ENCODE results near the gene WFDC1. TPM values are rescaled to one million over a fixed set of nuclear protein-coding genes. Genes with fewer than 3 reads are reported as not detected.

WFDC1 gene
- total and polyA plus RNA-seq, 2 of the 4 experiments (the other 2 are of a cell fraction) = 4.7 to 6.8 TPM

DNA sequence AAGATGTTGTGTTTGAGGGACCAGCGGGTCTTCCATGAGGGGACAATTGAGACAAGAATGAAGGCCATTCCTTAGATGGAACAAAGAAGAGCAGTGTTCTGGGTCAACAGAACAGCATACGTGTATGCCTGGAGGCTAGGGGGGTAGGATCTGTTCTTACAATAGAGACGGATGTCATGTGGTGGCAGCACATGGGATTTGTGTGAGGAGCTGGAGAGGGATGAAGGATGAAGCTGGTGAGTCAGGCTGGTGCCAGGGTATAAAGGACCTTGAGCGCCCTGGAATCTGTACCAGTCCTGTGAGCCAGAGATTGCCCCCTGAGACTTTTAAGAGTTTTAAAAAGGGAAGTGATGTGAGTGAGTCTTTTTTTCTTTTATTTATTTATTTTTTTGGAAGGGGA is 22.8 kb upstream of the WFDC1 start:
- Histone ChIP-seq H3K9me3 (ENCODE audit: control insufficient read depth, insufficient read depth, low read length) (no peaks in the 10 kb centered on the region; the same call in 1 of the 2 replicates), H3K4me1 (ENCODE audit: control insufficient read depth, insufficient read depth, low read length) (no peaks in the 10 kb centered on the region), H3K56ac (ENCODE audit: extremely low read depth, insufficient read depth, low read length) (no peak overlapping the region), H3K23ac (ENCODE audit: low read depth, low read length) (no peak overlapping the region; the same call in 1 of the 2 replicates), H2BK20ac (ENCODE audit: low read depth, low read length) (no peak overlapping the region), H4K20me1 (ENCODE audit: insufficient read depth, low read length) (no peaks in the 10 kb centered on the region), H2BK15ac (ENCODE audit: low read depth, low read length) (no peak overlapping the region), H3K36me3 (ENCODE audit: control insufficient read depth, insufficient read depth, low read length) (no peaks in the 10 kb centered on the region), H2AK5ac (ENCODE audit: low read depth, low read length) (no peak overlapping the region), H3K4me2 (ENCODE audit: low read depth, low read length) (no peak overlapping the region), H2BK120ac (ENCODE audit: low read depth, low read length) (no peak overlapping the region), H4K91ac (ENCODE audit: insufficient read depth, low read depth, low read length) (no peak overlapping the region), H4K8ac (ENCODE audit: low read depth in 2 of 2, low read length in 2 of 2) (no peak overlapping the region), H2BK5ac (ENCODE audit: low read depth, low read length, poor library complexity, severe bottlenecking) (no peak overlapping the region), H3K4me3 (ENCODE audit: insufficient read depth, low read depth, low read length) (no peak overlapping the region), H3K9ac (ENCODE audit: low read depth, low read length) (no peak overlapping the region), H3K79me1 (ENCODE audit: low read depth in 1 of 2, low read length in 2 of 2) (no peaks in the 10 kb centered on the region), H2AFZ (replicated peaks; ENCODE audit: low read length, poor library complexity) (no peak overlapping the region), H3K27me3 (ENCODE audit: control insufficient read depth, insufficient read depth, low read length) (peaks cover 56% of the 10 kb centered on the region), H4K5ac (ENCODE audit: low read depth, low read length) (no peak overlapping the region), H2AK9ac (replicated peaks; ENCODE audit: low read depth, low read length, poor library complexity) (no peak overlapping the region), H3K27ac (ENCODE audit: insufficient read depth, low read length) (no peak overlapping the region), H3K9me1 (ENCODE audit: insufficient read depth, low read length) (no peaks in the 10 kb centered on the region), H3K14ac (replicated peaks; ENCODE audit: low read depth, low read length) (no peak overlapping the region), H3K18ac (ENCODE audit: low read depth, low read length) (no peak overlapping the region), H3K4ac (ENCODE audit: low read depth, low read length) (no peak overlapping the region)
- CTCF ChIA-PET = no interaction called here
- in situ Hi-C loops (cut with MboI; ENCODE audit: low sequenced_read_pairs) (no loop called here), dilution Hi-C loops (cut with HindIII; ENCODE audit: low sequenced_read_pairs, unreplicated experiment) (no loop called here), intact Hi-C loops (cut with micrococcal nuclease) (loop anchor here (2.0 kb wide), 1 partner anchor 207 kb away; no protein-coding TSS in a partner anchor)
- no peak for TF ChIP-seq BHLHE40 (IDR thresholded peaks at IDR 0.05; ENCODE audit: low read depth, low read length)
- no peak for TF ChIP-seq RAD21 (IDR thresholded peaks at IDR 0.05; ENCODE audit: low read length)
- no peak for TF ChIP-seq RCOR1 (IDR thresholded peaks at IDR 0.05; ENCODE audit: insufficient replicate concordance, low read length)
- TF ChIP-seq, protein P1, sequence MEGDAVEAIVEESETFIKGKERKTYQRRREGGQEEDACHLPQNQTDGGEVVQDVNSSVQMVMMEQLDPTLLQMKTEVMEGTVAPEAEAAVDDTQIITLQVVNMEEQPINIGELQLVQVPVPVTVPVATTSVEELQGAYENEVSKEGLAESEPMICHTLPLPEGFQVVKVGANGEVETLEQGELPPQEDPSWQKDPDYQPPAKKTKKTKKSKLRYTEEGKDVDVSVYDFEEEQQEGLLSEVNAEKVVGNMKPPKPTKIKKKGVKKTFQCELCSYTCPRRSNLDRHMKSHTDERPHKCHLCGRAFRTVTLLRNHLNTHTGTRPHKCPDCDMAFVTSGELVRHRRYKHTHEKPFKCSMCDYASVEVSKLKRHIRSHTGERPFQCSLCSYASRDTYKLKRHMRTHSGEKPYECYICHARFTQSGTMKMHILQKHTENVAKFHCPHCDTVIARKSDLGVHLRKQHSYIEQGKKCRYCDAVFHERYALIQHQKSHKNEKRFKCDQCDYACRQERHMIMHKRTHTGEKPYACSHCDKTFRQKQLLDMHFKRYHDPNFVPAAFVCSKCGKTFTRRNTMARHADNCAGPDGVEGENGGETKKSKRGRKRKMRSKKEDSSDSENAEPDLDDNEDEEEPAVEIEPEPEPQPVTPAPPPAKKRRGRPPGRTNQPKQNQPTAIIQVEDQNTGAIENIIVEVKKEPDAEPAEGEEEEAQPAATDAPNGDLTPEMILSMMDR (conservative IDR thresholded peaks at IDR 0.05; ENCODE audit: low read depth, low read length) = no peak
- no peak for TF ChIP-seq CEBPB (IDR thresholded peaks at IDR 0.05; ENCODE audit: low read depth, low read length)
- TF ChIP-seq, protein P2, sequence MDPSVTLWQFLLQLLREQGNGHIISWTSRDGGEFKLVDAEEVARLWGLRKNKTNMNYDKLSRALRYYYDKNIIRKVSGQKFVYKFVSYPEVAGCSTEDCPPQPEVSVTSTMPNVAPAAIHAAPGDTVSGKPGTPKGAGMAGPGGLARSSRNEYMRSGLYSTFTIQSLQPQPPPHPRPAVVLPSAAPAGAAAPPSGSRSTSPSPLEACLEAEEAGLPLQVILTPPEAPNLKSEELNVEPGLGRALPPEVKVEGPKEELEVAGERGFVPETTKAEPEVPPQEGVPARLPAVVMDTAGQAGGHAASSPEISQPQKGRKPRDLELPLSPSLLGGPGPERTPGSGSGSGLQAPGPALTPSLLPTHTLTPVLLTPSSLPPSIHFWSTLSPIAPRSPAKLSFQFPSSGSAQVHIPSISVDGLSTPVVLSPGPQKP (IDR thresholded peaks at IDR 0.05; ENCODE audit: borderline replicate concordance, low read depth, low read length) = no peak
- no peak for TF ChIP-seq RFX5 (IDR thresholded peaks at IDR 0.05; ENCODE audit: low read depth, low read length)
- TF ChIP-seq FOS (IDR thresholded peaks at IDR 0.05; ENCODE audit: low read depth, low read length) = no peak
- TF ChIP-seq MXI1 (IDR thresholded peaks at IDR 0.05; ENCODE audit: borderline replicate concordance, low read depth, low read length) = no peak
- no peak for TF ChIP-seq SMC3 (IDR thresholded peaks at IDR 0.05; ENCODE audit: low read depth, low read length)
- no peak for TF ChIP-seq CHD1 (IDR thresholded peaks at IDR 0.05; ENCODE audit: low read depth, low read length)
- TF ChIP-seq, protein P3, sequence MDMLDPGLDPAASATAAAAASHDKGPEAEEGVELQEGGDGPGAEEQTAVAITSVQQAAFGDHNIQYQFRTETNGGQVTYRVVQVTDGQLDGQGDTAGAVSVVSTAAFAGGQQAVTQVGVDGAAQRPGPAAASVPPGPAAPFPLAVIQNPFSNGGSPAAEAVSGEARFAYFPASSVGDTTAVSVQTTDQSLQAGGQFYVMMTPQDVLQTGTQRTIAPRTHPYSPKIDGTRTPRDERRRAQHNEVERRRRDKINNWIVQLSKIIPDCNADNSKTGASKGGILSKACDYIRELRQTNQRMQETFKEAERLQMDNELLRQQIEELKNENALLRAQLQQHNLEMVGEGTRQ (IDR thresholded peaks at IDR 0.05; ENCODE audit: low read depth, low read length) = no peak
- no peak for TF ChIP-seq NFE2L2 (IDR thresholded peaks at IDR 0.05; ENCODE audit: low read depth, low read length)
- no peak for TF ChIP-seq MAFK (IDR thresholded peaks at IDR 0.05; ENCODE audit: low read depth, low read length)
- TF ChIP-seq POLR2A (IDR thresholded peaks at IDR 0.05; ENCODE audit: low read depth, low read length) = no peak
- no peak for TF ChIP-seq MAZ (IDR thresholded peaks at IDR 0.05; ENCODE audit: borderline replicate concordance, low read depth, low read length)
- 80% methylated on average over 2 of the region's 4 CpGs; no CpG with 5 or more reads in 1 of the 2 experiments for WGBS, 2 experiments (ENCODE audit: extremely low coverage in 2 of 2, insufficient read length in 1 of 2)
- no TSS peak for BruUV-seq (replicated peaks)
- ATAC-seq (ENCODE audit: low read depth) (no peak), DNase-seq (no peak)
- POLR2A ChIA-PET (ENCODE audit: unreplicated experiment) = no interaction called here

Measured in IMR-90 (cell line).